HG03097 (cell line): ENCODE results near the gene HGS.

Source experiments
- ATAC-seq: cut with Tn5 transposase; IDR thresholded peaks from one replicate; pipeline ENCODE4 v1.9.1; 2021; ENCODE audit not compliant: unreplicated experiment, low FRiP score

HGS gene

GRCh38 chr17:81715872-81716673, 32.3 kb downstream of the HGS start:
- ATAC-seq: no peak

- no peak for ATAC-seq
Observed at GRCh38 chr17:81716674-81716996, 32.8 kb downstream of the HGS start.

DNA sequence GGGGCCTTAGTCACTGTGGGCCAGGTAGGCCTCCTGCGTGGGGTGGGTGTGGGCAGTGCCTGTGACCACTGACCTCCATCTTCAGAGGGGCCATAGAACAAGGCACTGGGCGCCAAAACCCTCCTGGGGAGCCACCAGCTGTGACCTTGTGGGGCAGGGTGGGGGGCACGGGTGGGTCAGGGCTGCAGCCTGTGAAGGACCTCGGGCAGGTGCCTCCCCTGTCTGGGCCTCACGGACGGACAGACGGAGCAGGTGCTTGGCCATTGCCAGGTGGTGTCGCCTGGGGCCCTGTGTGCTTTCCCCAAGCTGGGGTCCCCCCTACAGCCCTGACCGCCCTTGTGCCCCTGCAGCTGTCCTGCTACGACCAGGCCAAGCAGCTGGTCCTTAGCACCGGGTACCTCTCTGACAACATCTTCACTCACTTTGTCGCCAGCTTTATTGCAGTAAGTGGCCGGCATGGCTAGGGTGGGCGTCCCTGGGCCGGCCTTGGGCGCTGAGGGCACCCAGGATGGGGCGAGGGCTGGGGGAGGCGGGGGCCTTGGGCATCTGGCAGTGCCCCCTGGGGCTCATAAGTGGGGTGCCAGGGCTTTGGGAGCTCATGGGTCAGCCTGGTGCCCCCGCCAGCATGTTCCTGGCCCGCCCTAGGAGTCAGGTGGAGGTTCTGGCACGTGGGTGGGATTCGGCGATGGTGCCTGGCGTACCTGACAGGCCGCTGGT, 33.4 kb downstream of the HGS start:
- no peak for ATAC-seq

GRCh38 chr17:81717766-81718089, 33.9 kb downstream of the HGS start:
- ATAC-seq: no peak

GRCh38 chr17:81719410-81720266, 35.8 kb downstream of the HGS start:
- no peak for ATAC-seq

- ATAC-seq: no peak
Observed at GRCh38 chr17:81720267-81721071, 36.7 kb downstream of the HGS start.

DNA sequence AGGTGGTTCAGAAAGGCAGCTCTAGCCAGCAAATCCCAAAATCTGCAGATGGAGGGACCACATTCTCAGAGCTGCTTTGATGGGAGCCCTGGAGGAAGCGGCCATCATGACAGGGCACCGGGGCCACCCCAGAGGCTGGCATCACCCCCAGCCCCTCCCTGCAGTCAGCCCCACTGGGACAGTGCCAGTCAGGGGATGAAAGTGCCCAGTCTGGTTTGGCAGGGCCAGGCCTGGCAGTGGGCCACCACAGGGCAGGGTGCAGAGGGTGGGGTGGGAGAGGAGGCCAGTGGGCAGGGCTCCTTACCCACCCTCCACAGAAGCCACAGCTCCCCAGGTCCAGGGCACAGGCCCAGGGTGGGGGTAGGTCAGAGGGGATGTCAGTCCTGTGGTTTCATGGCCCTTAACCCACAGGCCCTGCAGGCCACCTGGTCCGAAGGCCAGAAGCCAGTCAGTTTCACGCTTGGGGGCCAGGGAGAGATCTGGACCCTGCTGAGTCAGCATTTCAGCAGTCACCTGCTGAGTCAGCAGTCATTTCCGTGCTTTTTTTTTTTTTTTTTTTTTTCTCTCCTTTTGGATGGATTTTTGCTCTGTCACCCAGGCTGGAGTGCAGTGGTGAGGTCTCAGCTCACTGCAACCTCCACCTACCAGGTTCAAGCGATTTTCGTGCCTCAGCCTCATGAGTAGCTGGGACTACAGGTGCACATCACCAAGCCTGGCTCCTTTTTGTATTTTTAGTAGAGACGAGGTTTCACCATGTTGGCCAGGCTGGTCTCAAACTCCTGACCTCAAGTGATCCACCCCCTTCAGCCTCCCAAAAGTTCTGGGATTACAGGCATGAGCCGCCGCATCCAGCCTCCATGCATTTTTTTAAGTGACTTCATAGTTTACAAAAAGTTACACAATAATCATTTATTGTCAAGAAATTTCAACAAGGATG, 38.6 kb downstream of the HGS start:
- ATAC-seq: no peak

GRCh38 chr17:81723651-81724209, 39.9 kb downstream of the HGS start:
- no peak for ATAC-seq

- no peak for ATAC-seq
Observed at GRCh38 chr17:81725439-81725838, 41.6 kb downstream of the HGS start.

- ATAC-seq: no peak
Observed at GRCh38 chr17:81726004-81726403, 42.2 kb downstream of the HGS start.

GRCh38 chr17:81727324-81728031, 43.7 kb downstream of the HGS start:
- ATAC-seq: no peak

- no peak for ATAC-seq
Observed at GRCh38 chr17:81733507-81734404, 49.9 kb downstream of the HGS start.

- no peak for ATAC-seq
Observed at GRCh38 chr17:81734405-81735263, 50.8 kb downstream of the HGS start.

DNA sequence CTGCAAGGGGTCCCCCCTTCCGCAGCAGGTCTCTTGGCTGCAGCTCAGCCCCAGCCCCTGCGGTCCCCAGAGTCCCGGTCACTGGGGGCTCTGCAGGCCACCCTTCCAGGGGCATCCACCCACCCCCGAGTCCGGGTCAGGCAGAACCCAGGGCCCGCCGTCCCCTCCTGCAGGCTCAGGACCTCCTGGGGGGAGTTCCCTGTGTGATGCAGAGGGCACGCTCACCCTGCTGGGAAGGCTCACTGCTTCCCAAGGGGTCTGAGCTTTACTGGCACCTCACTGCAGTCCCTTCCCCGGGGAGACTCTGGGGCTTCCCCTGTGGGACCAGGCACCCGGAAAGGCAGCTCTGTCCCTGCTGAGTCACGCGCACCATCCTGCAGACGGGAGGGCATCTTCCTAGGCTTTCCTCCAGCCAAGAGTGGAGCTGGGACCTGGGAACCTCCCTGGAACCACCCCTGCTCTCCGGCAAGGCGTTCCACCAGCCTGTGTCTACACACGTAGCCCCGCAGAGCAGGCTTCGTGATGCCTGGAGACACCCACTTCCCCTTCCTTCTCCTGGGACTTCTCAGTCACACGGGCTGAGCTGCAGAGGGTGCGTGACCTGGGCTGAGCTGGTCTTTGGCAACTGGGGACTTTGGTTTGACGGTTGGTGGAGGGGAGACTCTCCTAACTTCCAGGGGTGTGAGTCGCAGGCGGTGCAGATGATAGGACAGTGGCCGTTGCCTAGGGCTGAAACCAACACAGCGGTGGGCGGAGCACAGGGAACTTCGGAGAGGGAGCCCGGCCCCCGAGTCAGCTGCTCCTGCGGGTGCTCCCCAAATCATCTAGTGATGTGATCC, 51.7 kb downstream of the HGS start:
- no peak for ATAC-seq

DNA sequence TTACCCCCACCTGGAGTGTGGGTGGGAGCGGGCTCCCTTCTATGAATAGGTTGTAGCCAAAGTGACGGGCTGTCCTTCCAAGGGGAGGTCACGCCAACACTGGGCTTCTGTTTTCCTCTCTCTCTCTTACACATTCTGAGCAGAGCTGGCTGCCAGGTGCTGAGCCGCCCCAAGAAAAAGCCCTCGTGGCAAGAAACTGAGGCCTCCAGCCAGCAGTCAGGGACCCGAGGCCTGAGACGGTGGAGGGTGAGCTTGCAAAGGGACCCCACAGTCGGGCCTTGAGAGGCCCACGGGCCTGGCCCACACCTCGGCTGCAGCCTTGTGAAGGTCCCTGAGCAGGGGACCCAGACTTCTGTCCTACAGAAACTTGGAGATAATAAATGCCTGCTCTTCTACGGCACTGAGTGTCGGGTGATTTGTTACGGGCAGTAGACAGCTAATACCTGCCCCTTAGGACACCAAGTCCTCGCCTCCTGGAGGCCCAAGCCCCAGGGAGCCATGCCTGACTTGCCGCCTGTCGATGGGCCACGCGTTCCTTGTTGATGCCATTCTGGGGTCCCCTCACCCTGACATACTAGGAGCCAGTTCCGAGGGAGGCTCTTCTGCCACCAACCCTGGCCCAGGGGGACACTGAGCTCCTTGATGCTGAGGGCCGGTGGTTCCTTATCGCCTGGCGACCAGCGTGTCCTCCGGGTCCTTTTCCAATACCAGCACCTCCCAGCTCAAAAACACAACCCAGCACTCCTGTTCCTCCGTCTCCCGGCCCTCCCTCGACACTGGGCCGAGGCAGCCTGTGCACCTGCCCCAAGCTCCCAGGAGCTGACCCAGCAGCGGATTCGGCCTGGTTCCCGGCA, 54.4 kb downstream of the HGS start:
- ATAC-seq: no peak
